K562 (cell line): ENCODE results near the gene PDCD10. TPM values are rescaled to one million over a fixed set of nuclear protein-coding genes. Genes with fewer than 3 reads are reported as not detected.

Experiments used
- ARID4B ChIP-seq: sonication (generic); formaldehyde crosslinking; IDR thresholded peaks from 2 replicates; pipeline ENCODE4 v1.8.0; 2022; ENCODE audit warnings: mild to moderate bottlenecking, missing genetic modification reagents
- CBFA2T2 ChIP-seq: fragments of 450-650 bp; conservative IDR thresholded peaks from 2 replicates; pipeline ENCODE4 v1.6.1; 2017; ENCODE audit warnings: mild to moderate bottlenecking
- CC2D1A ChIP-seq: fragments of 450-650 bp; IDR thresholded peaks from 2 replicates; pipeline ENCODE4 v1.6.1; 2017; ENCODE audit warnings: mild to moderate bottlenecking
- ESRRA ChIP-seq: fragments of 450-650 bp; IDR thresholded peaks from 2 replicates; pipeline ENCODE4 v1.6.1; 2014; ENCODE audit warnings: low read depth, mild to moderate bottlenecking, moderate library complexity, borderline replicate concordance
- ETV6 ChIP-seq, 3 experiments: fragments of 150-350 bp in 1 of 3; sonication (generic) in 1 of 3; formaldehyde crosslinking in 1 of 3; IDR thresholded peaks; 2 replicates each; pipeline versions ENCODE4 v1.6.1 to v1.8.0; 2014 to 2022; ENCODE audit warnings: borderline replicate concordance in 2 of 3, low read depth in 2 of 3, antibody characterized with exemption in 1 of 3, low read length in 1 of 3, mild to moderate bottlenecking in 1 of 3, missing genetic modification reagents in 1 of 3
- KDM5B ChIP-seq: fragments of 200-600 bp; sonication (generic); IDR thresholded peaks from 2 replicates; pipeline ENCODE4 v1.6.1; 2012; ENCODE audit warnings: low read depth, mild to moderate bottlenecking, moderate library complexity, low read length, control low read depth, inconsistent platforms; ENCODE audit not compliant: insufficient replicate concordance
- MTA2 ChIP-seq: fragments of 450-650 bp; IDR thresholded peaks from 2 replicates; pipeline ENCODE4 v1.6.1; 2016; ENCODE audit warnings: low read depth
- MYNN ChIP-seq, 2 experiments: sonication (generic); formaldehyde crosslinking in 1 of 2; IDR thresholded peaks; 2 replicates each; pipeline versions ENCODE4 v1.5.0 to v1.6.1; 2016 to 2020; ENCODE audit warnings: antibody characterized with exemption in 1 of 2, missing genetic modification reagents in 1 of 2
- OTX1 ChIP-seq: fragments of 450-650 bp; formaldehyde crosslinking; IDR thresholded peaks from 2 replicates; pipeline ENCODE4 v1.4.0; 2022; ENCODE audit warnings: mild to moderate bottlenecking
- PHF21A ChIP-seq: fragments of 450-650 bp; IDR thresholded peaks from 2 replicates; pipeline ENCODE4 v1.6.1; 2017; ENCODE audit warnings: low read depth, borderline replicate concordance
- TARDBP ChIP-seq: fragments of 450-650 bp; IDR thresholded peaks from 2 replicates; pipeline ENCODE4 v1.6.1; 2016
- XRCC4 ChIP-seq: IDR thresholded peaks from one replicate; pipeline ENCODE4 v1.6.1; 2011; ENCODE audit not compliant: insufficient read depth, insufficient read length; ENCODE audit errors: extremely low read depth
- ZFP36 ChIP-seq: fragments of 150-350 bp; IDR thresholded peaks from 2 replicates; pipeline ENCODE4 v1.6.1; 2018; ENCODE audit warnings: low read length, low read depth; ENCODE audit not compliant: partially characterized antibody
- ZKSCAN3 ChIP-seq: fragments of 250-450 bp; sonication (Bioruptor Pico); IDR thresholded peaks from 2 replicates; pipeline ENCODE4 v1.4.0; 2020
- ZNF143 ChIP-seq: sonication (generic); formaldehyde crosslinking; IDR thresholded peaks from 2 replicates; pipeline ENCODE4 v1.9.0; 2022; ENCODE audit warnings: mild to moderate bottlenecking, missing genetic modification reagents
- ZNF316 ChIP-seq: fragments of 450-650 bp; IDR thresholded peaks from 2 replicates; pipeline ENCODE4 v1.6.1; 2016
- polyA plus RNA-seq, 8 experiments: library from polyadenylated mRNA; depleted of rRNA in 4 of 8; stranded (reverse) in 5 of 8; unstranded in 3 of 8; fragments of >200 nt; fragmentation: Nextera tagmentation in 2 of 8; fragmentation: Illumina TruSeq in 1 of 8; extraction: Ambion mirVana in 2 of 8; extraction: Trizol in 1 of 8; gene quantifications; 2 replicates each; pipeline versions ENCODE4 v1.2.1 to v1.2.3, GENCODE V29; 2011 to 2014; ENCODE audit warnings: inconsistent platforms in 1 of 8, missing spikeins in 1 of 8
- total RNA-seq, 7 experiments: library from RNA; depleted of rRNA in 6 of 7; stranded (reverse); fragments of >200 nt in 6 of 7; fragmentation: Illumina TruSeq in 2 of 7; extraction: Trizol in 2 of 7; gene quantifications; 2 replicates each; pipeline versions ENCODE4 v1.2.1 to v1.2.3, GENCODE V29; 2011 to 2021; ENCODE audit warnings: low replicate concordance in 1 of 7
- TF ChIP-seq, protein P1 (sequence below): sonication (generic); formaldehyde crosslinking; IDR thresholded peaks from 2 replicates; pipeline ENCODE4 v1.8.0; 2022; ENCODE audit warnings: missing genetic modification reagents, mild to moderate bottlenecking, borderline replicate concordance
- TF ChIP-seq, protein P2 (sequence below): fragments of 450-650 bp; IDR thresholded peaks from 2 replicates; pipeline ENCODE4 v1.6.1; 2016; ENCODE audit warnings: mild to moderate bottlenecking
- TF ChIP-seq, protein P3 (sequence below): sonication (generic); formaldehyde crosslinking; IDR thresholded peaks from 2 replicates; pipeline ENCODE4 v1.5.0; 2020; ENCODE audit warnings: missing genetic modification reagents

The PDCD10 gene
- total and polyA plus RNA-seq, 9 of the 15 experiments (the other 6 are each of a cell fraction or from before 2014, with no cell fraction given), result 121 to 476 (median 232) TPM

- TF ChIP-seq MYNN (IDR thresholded peaks at IDR 0.05), result peak; percentile 67; the same call in 1 of the 2 replicates
- TF ChIP-seq MYNN (CRISPR knock-in tag; IDR thresholded peaks at IDR 0.05), result no peak
- TF ChIP-seq MTA2, result peak; percentile 77
- no peak for TF ChIP-seq ARID4B
- TF ChIP-seq, protein P1, sequence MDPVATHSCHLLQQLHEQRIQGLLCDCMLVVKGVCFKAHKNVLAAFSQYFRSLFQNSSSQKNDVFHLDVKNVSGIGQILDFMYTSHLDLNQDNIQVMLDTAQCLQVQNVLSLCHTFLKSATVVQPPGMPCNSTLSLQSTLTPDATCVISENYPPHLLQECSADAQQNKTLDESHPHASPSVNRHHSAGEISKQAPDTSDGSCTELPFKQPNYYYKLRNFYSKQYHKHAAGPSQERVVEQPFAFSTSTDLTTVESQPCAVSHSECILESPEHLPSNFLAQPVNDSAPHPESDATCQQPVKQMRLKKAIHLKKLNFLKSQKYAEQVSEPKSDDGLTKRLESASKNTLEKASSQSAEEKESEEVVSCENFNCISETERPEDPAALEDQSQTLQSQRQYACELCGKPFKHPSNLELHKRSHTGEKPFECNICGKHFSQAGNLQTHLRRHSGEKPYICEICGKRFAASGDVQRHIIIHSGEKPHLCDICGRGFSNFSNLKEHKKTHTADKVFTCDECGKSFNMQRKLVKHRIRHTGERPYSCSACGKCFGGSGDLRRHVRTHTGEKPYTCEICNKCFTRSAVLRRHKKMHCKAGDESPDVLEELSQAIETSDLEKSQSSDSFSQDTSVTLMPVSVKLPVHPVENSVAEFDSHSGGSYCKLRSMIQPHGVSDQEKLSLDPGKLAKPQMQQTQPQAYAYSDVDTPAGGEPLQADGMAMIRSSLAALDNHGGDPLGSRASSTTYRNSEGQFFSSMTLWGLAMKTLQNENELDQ, result no peak
- no peak for TF ChIP-seq ZNF316
- no peak for TF ChIP-seq XRCC4
- TF ChIP-seq, protein P2, sequence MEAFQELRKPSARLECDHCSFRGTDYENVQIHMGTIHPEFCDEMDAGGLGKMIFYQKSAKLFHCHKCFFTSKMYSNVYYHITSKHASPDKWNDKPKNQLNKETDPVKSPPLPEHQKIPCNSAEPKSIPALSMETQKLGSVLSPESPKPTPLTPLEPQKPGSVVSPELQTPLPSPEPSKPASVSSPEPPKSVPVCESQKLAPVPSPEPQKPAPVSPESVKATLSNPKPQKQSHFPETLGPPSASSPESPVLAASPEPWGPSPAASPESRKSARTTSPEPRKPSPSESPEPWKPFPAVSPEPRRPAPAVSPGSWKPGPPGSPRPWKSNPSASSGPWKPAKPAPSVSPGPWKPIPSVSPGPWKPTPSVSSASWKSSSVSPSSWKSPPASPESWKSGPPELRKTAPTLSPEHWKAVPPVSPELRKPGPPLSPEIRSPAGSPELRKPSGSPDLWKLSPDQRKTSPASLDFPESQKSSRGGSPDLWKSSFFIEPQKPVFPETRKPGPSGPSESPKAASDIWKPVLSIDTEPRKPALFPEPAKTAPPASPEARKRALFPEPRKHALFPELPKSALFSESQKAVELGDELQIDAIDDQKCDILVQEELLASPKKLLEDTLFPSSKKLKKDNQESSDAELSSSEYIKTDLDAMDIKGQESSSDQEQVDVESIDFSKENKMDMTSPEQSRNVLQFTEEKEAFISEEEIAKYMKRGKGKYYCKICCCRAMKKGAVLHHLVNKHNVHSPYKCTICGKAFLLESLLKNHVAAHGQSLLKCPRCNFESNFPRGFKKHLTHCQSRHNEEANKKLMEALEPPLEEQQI, result peak; percentile 50; the same call in 1 of the 2 replicates
- TF ChIP-seq ESRRA, result no peak
- TF ChIP-seq OTX1 (CRISPR knock-in tag), result no peak
- no peak for TF ChIP-seq KDM5B
- TF ChIP-seq CBFA2T2, result peak; percentile 86
- TF ChIP-seq ZKSCAN3, result no peak
- no peak for TF ChIP-seq ZFP36
- no peak for TF ChIP-seq ZNF143
- TF ChIP-seq TARDBP, result no peak
- peak; percentile 43; the same call in 1 of the 2 replicates for TF ChIP-seq CC2D1A
- TF ChIP-seq ETV6 (IDR thresholded peaks at IDR 0.05; ENCODE audit: borderline replicate concordance in 1 of 2, low read depth in 2 of 2, low read length in 1 of 2), result no peak
- no peak for TF ChIP-seq ETV6 (CRISPR knock-in tag; IDR thresholded peaks at IDR 0.05; ENCODE audit: borderline replicate concordance)
- no peak for TF ChIP-seq PHF21A
- TF ChIP-seq, protein P3, sequence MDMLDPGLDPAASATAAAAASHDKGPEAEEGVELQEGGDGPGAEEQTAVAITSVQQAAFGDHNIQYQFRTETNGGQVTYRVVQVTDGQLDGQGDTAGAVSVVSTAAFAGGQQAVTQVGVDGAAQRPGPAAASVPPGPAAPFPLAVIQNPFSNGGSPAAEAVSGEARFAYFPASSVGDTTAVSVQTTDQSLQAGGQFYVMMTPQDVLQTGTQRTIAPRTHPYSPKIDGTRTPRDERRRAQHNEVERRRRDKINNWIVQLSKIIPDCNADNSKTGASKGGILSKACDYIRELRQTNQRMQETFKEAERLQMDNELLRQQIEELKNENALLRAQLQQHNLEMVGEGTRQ (CRISPR knock-in tag), result no peak
Observed at GRCh38 chr3:167723872-167724271, 10.8 kb downstream of the PDCD10 start (continued).
